GM13977 (cell line): ENCODE results near the gene SPEF1.
"Not testable (repeated sequence)": the region's sequence is repeated elsewhere in the genome, so short reads cannot be mapped to it uniquely, and the experiment has no call there.

Experiments used
- DNase-seq: peaks from one replicate; pipeline ENCODE4 v3.0.0; 2012; ENCODE audit warnings: low spot score
- in situ Hi-C: fragments of 300-500 bp; cut with MboI; formaldehyde crosslinking; loops from one replicate; pipeline ENCODE4 v1.12.0; 2022; ENCODE audit warnings: low sequenced_read_pairs, low pct_unique_long_range_greater_than_20kb, mixed read lengths, inconsistent platforms; ENCODE audit not compliant: unreplicated experiment
- TF ChIP-seq, protein P1 (sequence below): IDR thresholded peaks from 2 replicates; pipeline ENCODE4 v1.5.1; 2012; ENCODE audit warnings: mild to moderate bottlenecking, control low read depth; ENCODE audit not compliant: insufficient read depth; ENCODE audit errors: extremely low read depth, missing control alignments

SPEF1 gene

DNA sequence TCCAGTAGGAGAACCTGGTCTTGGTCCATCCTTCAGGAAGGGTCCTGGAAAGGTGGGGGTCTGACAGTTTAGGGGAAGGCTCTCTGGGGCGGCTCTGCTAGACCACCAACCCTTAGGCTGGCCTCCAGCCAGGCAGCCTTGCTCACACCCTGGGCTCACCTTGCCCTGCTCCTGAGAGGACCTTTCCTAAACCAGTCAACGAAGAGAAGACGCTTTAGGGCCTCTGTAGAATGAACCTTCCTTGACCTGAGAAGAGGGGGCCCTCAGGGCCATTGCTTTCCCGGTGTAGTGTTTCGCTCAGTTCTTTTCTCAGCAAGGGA is 15.9 kb upstream of the SPEF1 start:
- in situ Hi-C loops: no loop called here
- TF ChIP-seq, protein P1, sequence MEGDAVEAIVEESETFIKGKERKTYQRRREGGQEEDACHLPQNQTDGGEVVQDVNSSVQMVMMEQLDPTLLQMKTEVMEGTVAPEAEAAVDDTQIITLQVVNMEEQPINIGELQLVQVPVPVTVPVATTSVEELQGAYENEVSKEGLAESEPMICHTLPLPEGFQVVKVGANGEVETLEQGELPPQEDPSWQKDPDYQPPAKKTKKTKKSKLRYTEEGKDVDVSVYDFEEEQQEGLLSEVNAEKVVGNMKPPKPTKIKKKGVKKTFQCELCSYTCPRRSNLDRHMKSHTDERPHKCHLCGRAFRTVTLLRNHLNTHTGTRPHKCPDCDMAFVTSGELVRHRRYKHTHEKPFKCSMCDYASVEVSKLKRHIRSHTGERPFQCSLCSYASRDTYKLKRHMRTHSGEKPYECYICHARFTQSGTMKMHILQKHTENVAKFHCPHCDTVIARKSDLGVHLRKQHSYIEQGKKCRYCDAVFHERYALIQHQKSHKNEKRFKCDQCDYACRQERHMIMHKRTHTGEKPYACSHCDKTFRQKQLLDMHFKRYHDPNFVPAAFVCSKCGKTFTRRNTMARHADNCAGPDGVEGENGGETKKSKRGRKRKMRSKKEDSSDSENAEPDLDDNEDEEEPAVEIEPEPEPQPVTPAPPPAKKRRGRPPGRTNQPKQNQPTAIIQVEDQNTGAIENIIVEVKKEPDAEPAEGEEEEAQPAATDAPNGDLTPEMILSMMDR: no peak
- DNase-seq: no peak

DNA sequence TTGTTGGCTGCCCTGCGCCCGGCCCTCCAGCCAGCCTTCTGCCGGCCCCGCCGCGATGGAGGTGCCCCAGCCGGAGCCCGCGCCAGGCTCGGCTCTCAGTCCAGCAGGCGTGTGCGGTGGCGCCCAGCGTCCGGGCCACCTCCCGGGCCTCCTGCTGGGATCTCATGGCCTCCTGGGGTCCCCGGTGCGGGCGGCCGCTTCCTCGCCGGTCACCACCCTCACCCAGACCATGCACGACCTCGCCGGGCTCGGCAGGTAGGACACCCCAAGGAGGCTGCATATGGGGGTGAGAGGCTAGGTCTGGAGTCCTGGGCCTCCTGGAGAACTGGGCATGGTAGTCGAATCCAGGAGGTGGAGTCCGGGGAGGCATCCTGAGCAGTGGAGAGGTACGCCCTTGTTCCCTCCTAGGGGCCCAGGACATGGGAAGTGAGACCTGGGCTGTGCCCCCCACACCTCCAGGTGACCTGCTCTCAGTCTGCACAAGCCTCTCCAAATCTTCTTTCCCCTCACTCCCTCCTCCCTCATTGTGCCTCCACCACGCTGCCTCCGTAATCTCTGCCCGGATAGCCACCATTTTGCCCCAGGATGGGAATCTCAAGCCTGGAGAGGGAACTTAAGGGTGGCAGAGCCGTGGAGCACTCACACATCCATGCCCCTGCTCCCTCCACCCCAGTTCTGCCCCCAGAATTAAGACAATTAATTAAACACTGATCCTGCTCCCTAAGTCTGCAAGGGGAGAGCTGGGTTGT is 15.4 kb upstream of the SPEF1 start:
- no peak for DNase-seq
- in situ Hi-C loops: no loop called here
- TF ChIP-seq, protein P1: no peak

DNA sequence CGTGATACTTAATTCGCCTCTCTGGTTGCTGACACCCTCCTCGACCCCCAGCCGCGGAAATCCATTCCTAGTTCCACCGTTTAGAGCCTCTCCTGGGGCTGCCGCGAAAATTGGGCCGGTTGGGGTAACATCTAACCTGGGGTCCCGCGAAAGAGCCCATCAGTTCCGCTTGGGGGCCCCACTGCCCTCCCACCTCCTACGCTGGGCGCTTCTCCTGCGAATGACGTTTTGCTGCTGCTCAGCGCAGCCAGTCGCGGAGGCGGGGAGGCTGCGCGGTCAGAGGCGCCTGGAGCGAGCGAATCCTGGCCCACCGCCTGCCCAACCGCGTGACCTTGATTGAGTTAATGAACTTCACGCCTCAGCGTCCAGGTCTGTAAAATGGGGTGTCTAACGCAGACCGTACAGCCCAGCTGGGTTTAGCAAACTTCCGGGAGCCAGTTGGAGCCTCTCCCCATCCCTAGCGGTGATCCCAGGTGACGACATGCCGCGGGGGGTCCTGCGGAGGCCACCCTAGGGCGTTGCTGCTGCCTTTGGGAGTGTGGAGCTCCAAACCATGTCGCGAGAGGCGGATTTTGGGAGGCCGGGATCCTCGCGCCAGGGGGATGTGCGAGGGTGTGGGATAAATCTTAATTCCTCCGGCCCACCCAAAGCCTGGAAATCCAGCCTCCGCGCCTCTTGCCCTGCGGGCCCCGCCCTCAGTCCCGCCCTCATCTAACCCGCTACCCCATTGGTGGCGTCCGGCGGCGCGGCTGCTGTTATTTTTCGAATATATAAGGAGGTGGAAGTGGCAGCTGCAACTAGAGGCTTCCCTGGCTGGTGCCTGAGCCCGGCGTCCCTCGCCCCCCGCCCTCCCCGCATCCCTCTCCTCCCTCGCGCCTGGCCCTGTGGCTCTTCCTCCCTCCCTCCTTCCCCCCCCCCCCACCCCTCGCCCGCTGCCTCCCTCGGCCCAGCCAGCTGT is 14.5 kb upstream of the SPEF1 start, which contains the start of gene CDC25B:
TSS of gene CDC25B (plus strand) at position 800 of the 958 bp plus-strand sequence. CDS start 222 bp downstream, outside the sequence.
- in situ Hi-C loops: no loop called here
- peak; percentile 93 for DNase-seq
- TF ChIP-seq, protein P1: peak; percentile 16

DNA sequence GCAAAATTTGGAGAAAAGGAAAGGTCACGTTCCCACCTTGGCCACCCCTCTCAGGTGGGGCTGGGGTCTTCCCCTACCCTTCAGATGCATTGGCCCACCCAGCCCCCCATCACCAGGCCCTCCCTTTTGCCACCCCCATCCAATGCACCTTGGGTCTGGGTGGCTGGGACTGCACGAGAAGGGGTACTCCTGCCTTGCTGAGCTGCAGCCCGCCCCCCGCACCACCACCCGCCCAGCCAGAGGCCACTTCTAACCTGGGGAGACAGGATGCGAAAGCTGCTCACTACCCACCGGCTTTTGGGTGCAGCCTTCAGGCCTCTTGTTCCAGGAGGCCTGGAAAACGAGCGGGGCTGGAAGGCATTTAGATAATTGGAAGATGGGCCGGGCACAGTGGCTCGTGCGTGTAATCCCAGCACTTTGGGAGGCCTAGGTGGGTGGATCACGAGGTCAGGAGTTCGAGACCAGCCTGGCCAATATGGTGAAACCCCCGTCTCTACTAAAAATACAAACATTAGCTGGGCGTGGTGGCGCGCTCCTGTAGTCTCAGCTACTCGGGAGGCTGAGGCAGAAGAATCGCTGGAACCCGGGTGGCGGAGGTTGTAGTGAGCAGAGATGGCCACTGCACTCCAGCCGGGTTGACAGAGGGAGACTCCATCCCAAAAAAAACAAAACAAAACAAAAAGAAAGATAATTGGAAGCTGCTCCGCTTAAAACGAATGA is 13.6 kb upstream of the SPEF1 start:
- TF ChIP-seq, protein P1: no peak
- in situ Hi-C loops: no loop called here
- no peak for DNase-seq

DNA sequence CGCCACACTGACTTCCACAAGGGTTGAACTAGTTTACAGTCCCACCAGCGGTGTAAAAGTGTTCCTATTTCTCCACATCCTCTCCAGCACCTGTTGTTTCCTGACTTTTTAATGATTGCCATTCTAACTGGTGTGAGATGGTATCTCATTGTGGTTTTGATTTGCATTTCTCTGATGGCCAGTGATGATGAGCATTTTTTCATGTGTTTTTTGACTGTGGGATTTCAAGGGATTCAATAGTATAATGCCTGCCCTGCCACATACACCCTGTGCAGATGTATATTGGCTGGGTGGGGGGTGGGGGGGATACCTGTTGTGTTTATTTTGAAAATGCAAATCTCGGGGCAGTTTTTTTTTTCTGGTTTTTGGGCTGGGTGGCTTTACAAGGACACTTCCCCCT is 12.9 kb upstream of the SPEF1 start:
- DNase-seq, in situ Hi-C loops: not testable (repeated sequence)

DNA sequence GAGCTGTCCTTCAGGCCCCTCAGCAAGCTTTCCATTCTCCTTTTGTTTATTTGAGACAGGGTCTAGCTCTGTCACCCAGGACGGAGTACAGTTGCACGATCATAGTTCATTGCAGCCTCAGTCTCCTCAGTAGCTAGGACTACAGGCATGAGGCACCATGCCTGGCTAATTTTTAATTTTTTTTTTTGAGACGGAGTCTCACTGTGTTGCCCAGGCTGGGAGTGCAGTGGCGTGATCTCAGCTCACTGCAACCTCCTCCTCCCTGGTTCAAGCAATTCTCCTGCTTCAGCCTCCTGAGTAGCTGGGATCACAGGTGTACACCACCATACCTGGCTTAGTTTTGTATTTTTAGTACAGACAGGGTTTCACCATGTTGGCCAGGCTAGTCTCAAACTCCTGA is 8.0 kb upstream of the SPEF1 start:
- in situ Hi-C loops, DNase-seq: not testable (repeated sequence)

DNA sequence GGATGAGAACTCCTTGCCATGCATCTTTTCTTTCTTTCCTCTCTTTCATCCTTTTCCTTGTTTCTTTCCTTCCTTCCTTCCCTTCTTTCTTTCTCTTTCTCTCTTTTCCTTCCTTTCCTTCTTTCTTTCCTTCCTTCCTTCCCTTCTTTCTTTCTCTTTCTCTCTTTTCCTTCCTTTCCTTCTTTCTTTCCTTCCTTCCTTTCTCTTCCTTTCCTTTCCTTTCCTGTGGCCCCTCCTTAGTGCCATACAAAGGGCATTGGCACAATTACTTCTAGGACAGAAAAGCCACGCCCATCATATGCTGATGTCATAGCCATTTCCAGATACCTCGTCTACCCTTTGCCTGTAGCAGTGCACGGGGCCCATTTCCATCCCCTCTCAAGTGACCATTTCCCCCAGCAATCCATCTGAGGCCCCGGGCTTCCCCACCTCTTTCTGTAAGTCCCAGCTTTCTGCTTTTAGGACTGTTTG is 7.5 kb upstream of the SPEF1 start:
- DNase-seq: no peak
- in situ Hi-C loops: no loop called here
- TF ChIP-seq, protein P1: no peak
